DND-41 (cell line): Measurements from ENCODE around the gene RHOT1.
"Not testable (repeated sequence)": the region's sequence is repeated elsewhere in the genome, so short reads cannot be mapped to it uniquely, and the experiment has no call there.

Experiments used
- ATAC-seq: fragments of 200-7000 bp; cut with Tn5 transposase; 3 replicates; pipeline ENCODE4 v1.9.1; 2021; ENCODE audit warnings: low read depth; ENCODE audit not compliant: insufficient read depth
- DNase-seq: peaks from one replicate; pipeline ENCODE4 v3.0.0-alpha.2; 2020
- H2AFZ ChIP-seq: 2 replicates; pipeline ENCODE4 v1.6.0; 2012; ENCODE audit warnings: low read depth, low read length
- H3K27ac ChIP-seq: 2 replicates; pipeline ENCODE4 v1.5.1; 2012; ENCODE audit warnings: low read length, inconsistent platforms
- H3K27me3 ChIP-seq: fragments of 200-600 bp; sonication (generic); 2 replicates; pipeline ENCODE4 v1.6.0; 2012; ENCODE audit warnings: low read length, mild to moderate bottlenecking, inconsistent platforms; ENCODE audit not compliant: insufficient read depth, poor library complexity
- H3K36me3 ChIP-seq: 2 replicates; pipeline ENCODE4 v1.5.1; 2012; ENCODE audit warnings: low read length, inconsistent platforms; ENCODE audit not compliant: insufficient read depth
- H3K4me1 ChIP-seq: 2 replicates; pipeline ENCODE4 v1.5.1; 2012; ENCODE audit warnings: mild to moderate bottlenecking, low read length; ENCODE audit not compliant: insufficient read depth
- H3K4me2 ChIP-seq: 2 replicates; pipeline ENCODE4 v1.6.0; 2012; ENCODE audit warnings: mild to moderate bottlenecking, moderate library complexity, low read length, inconsistent platforms; ENCODE audit not compliant: insufficient read depth
- H3K4me3 ChIP-seq, 2 experiments: fragments of 200-600 bp in 1 of 2; shearing (Covaris generic) in 1 of 2; 2 replicates each; pipeline ENCODE4 v1.5.1; 2012 to 2016; ENCODE audit warnings: inconsistent platforms in 2 of 2, low read length in 2 of 2, mild to moderate bottlenecking in 2 of 2, low read depth in 1 of 2, moderate library complexity in 1 of 2
- H3K79me2 ChIP-seq: 2 replicates; pipeline ENCODE4 v1.6.0; 2012; ENCODE audit warnings: low read length, inconsistent platforms; ENCODE audit not compliant: insufficient read depth
- H3K9ac ChIP-seq: 2 replicates; pipeline ENCODE4 v1.6.0; 2012; ENCODE audit warnings: low read depth, mild to moderate bottlenecking, inconsistent platforms, low read length, moderate library complexity
- H3K9me3 ChIP-seq: 2 replicates; pipeline ENCODE4 v1.5.1; 2012; ENCODE audit warnings: low read length, moderate library complexity, mild to moderate bottlenecking, inconsistent platforms; ENCODE audit not compliant: insufficient read depth, severe bottlenecking
- H4K20me1 ChIP-seq: 2 replicates; pipeline ENCODE4 v1.6.0; 2012; ENCODE audit warnings: low read length; ENCODE audit not compliant: insufficient read depth
- CTCF ChIP-seq: IDR thresholded peaks from 2 replicates; pipeline ENCODE4 v1.5.1; 2012; ENCODE audit warnings: borderline replicate concordance, low read length, moderate library complexity, mild to moderate bottlenecking; ENCODE audit not compliant: poor library complexity, severe bottlenecking; ENCODE audit errors: extremely low read depth
- EZH2 ChIP-seq: IDR thresholded peaks from 3 replicates; pipeline ENCODE4 v1.6.1; 2012; ENCODE audit warnings: borderline replicate concordance, low read depth, mild to moderate bottlenecking, moderate library complexity, low read length, inconsistent platforms; ENCODE audit not compliant: severe bottlenecking

The RHOT1 gene

DNA sequence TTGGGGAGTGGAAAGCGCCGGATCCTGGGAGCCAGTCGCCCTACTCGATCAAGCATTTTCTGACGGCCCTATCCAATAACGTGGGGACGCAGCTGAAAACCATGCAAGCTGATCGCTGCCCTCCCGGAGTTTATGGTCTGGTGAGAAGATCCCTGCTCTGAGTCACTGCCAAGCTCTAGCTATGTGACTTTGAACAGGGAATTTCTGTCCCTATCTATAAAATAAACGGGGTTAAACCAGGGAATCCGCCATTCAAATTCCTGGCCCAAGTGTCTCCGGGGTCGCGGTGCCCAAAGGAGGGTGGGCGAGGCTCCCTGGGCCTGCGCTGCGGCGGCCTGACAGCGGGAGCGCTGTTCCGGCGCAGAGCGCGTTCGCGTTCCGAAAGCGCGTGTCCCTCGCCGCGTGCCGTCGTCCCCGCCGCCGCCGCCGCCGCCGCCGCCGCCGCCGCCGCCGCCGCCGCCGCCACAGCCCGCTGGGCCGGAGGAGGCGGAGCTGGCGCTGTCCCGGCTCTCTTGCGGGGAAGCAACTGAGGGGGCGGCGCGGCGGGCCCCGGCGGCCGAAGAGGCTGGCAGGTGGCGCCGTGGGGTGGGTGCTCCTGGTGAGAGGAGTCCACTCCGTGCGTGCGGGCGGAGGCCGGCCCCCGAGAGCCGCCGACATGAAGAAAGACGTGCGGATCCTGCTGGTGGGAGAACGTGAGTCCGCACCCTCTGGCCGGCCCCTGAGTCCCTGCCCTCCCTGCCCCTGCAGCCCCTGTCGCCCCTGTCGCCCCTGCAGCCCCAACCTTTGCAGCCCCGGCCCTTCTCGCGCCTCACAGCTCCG is at the start of gene RHOT1:
Gene RHOT1 (plus strand): TSS at position 465 of the 819 bp plus-strand sequence. CDS start 191 bp downstream, at position 656.
- peak within 1 kb of the TSS; percentile 80 for H3K27ac ChIP-seq
- ATAC-seq, result peak; percentile 79
- no peaks in the 10 kb centered on the region for H3K27me3 ChIP-seq
- H3K36me3 ChIP-seq, result peaks cover 3% of the 10 kb centered on the region; the same call in 1 of the 2 replicates
- peaks cover 44% of the 10 kb centered on the region for H3K79me2 ChIP-seq
- no peaks in the 10 kb centered on the region for H3K9me3 ChIP-seq
- peak within 1 kb of the TSS; percentile 99 for H3K4me3 ChIP-seq
- H3K9ac ChIP-seq, result peak within 1 kb of the TSS; percentile 85
- DNase-seq, result peak; percentile 81
- H3K4me1 ChIP-seq, result peaks cover 30% of the 10 kb centered on the region
- H2AFZ ChIP-seq, result peak within 1 kb of the TSS; percentile 93
- H3K4me2 ChIP-seq, result peak within 1 kb of the TSS; percentile 97
- H4K20me1 ChIP-seq, result 0 out of 2 replicates have a peak, but pooled peaks cover 3% of the 10 kb centered on the region
- TF ChIP-seq CTCF (peak; percentile 77), EZH2 (no peak)

DNA sequence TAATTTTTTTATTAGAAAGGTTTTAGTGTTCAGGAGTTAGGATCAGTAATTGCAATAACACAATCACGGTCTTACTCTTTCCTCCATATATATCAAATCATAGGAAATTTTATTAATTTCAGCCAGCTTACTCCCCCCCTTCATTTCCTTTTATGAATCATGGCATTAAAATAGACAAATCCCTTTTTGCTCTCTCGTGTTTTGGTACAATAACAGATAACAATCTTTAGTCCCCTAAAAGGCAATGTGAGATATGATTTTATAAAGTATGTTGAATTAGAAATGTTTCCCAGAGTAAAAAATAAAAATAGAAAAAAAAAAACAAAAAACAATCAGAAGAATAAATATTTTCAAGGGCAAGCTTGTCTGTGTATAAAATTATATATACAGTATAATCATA is 42.6 kb upstream of the RHOT1 start:
- Histone ChIP-seq H3K4me1 (no peaks in the 10 kb centered on the region), H3K27me3 (no peaks in the 10 kb centered on the region), H2AFZ (no peak overlapping the region), H3K36me3 (no peaks in the 10 kb centered on the region), H3K4me3 (no peak overlapping the region), H3K27ac (no peak overlapping the region), H3K9me3 (no peaks in the 10 kb centered on the region), H3K9ac (no peak overlapping the region), H3K79me2 (no peaks in the 10 kb centered on the region), H4K20me1 (no peaks in the 10 kb centered on the region), H3K4me2 (no peak overlapping the region)
- no peak for TF ChIP-seq EZH2
- TF ChIP-seq CTCF, result no peak
- ATAC-seq (no peak), DNase-seq (no peak)

DNA sequence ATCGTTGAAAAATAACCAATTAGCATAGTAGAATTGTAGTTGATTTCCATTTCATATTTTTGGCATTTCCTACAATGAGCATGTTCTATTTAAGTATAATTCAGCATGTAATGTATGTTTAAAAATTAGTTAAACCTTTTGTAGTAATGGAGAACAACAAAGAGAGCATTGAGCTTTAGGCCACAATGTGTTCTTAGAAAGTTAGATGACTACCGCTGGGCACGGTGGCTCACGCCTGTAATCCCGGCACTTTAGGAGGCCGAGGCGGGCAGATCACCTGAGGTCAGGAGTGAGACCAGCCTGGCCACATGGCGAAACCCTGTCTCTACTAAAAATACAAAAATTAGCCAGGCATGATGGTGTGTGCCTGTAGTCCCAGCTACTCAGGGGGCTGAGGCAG is 42.0 kb upstream of the RHOT1 start:
- ATAC-seq, H2AFZ ChIP-seq, H3K9me3 ChIP-seq: not testable (repeated sequence)

GRCh38 chr17:32100971-32101631 is 41.2 kb upstream of the RHOT1 start:
- Histone ChIP-seq H3K9ac (no peak overlapping the region), H3K36me3 (no peaks in the 10 kb centered on the region), H4K20me1 (no peaks in the 10 kb centered on the region), H3K9me3 (no peaks in the 10 kb centered on the region), H3K27ac (no peak overlapping the region), H3K4me1 (no peaks in the 10 kb centered on the region), H2AFZ (no peak overlapping the region; the same call in 1 of the 2 replicates), H3K27me3 (no peaks in the 10 kb centered on the region), H3K4me2 (no peak overlapping the region), H3K4me3 (no peak overlapping the region), H3K79me2 (no peaks in the 10 kb centered on the region)
- DNase-seq (no peak), ATAC-seq (no peak)
- TF ChIP-seq CTCF (no peak), EZH2 (no peak)

More for the DNA sequence above, 42.0 kb upstream of the RHOT1 start:
- H3K4me2 ChIP-seq, H3K27ac ChIP-seq, H3K79me2 ChIP-seq, H3K4me3 ChIP-seq, DNase-seq, H3K36me3 ChIP-seq, H4K20me1 ChIP-seq, H3K27me3 ChIP-seq, H3K4me1 ChIP-seq, H3K9ac ChIP-seq: not testable (repeated sequence)
